Middle frontal gyrus (tissue), 1 donor: Measurements from ENCODE around the gene GAGE10.
"Not testable (repeated sequence)": the region's sequence is repeated elsewhere in the genome, so short reads cannot be mapped to it uniquely, and the experiment has no call there.

Source experiments
- DNase-seq: peaks from one replicate; pipeline ENCODE4 v3.0.0-alpha.2; 2015; ENCODE audit warnings: low spot score; ENCODE audit errors: extremely low spot score

GAGE10 gene

GRCh38 chrX:49322266-49322665, 18.8 kb downstream of the GAGE10 start:
- not testable (repeated sequence) for DNase-seq

DNA sequence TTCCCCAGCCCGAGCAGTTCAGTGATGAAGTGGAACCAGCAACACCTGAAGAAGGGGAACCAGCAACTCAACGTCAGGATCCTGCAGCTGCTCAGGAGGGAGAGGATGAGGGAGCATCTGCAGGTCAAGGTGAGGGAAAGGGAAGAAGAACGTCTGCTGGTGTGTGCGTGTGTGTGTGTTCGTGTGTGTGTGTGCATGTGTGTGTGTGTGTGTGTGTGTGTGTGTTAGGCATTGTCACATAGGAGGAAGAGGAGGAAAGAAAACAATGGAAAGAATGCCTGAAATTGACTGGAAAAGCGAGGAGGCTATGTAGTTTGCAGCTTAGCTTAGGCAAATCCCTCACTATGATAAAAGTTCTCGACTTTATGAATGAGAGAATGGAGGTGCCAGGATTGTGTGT, 20.3 kb downstream of the GAGE10 start:
- not testable (repeated sequence) for DNase-seq

DNA sequence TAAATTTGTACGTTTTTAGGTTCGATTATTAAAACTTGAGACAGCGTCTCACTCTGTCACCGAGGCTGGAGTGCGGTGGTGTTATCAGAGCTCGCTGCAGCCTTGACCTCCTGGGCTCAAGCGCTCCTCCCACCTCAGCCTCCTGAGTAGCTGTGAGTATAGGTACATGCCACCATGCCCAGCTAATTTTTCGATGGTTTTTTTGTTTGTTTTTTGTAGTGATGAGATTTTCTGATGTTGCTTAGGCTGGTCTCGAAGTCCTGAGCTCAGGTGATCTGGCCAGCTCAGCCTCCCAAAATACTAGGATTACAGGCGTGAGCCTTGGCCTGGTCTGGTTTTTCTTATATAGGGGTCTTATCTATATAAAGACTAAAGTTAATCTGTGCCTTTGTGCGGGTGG, 27.0 kb downstream of the GAGE10 start:
- not testable (repeated sequence) for DNase-seq

DNA sequence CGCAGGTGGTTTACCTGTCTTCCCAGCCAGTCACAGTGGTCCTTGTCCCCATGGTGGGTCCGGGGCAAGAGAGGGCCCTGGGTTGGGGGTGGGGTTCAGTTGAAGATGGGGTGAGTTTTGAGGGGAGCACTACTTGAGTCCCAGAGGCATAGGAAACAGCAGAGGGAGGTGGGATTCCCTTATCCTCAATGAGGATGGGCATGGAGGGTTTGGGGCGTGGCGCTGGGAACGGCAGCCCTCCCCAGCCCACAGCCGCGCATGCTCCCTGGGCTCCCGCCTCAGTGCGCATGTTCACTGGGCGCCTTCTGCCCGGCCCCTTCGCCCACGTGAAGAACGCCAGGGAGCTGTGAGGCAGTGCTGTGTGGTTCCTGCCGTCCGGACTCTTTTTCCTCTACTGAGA, 27.8 kb downstream of the GAGE10 start, which contains the start of gene GAGE13:
GAGE13 (plus strand) TSS at position 301 of the 400 bp plus-strand sequence. CDS start 1,156 bp downstream, outside the sequence.
- DNase-seq, result not testable (repeated sequence)

DNA sequence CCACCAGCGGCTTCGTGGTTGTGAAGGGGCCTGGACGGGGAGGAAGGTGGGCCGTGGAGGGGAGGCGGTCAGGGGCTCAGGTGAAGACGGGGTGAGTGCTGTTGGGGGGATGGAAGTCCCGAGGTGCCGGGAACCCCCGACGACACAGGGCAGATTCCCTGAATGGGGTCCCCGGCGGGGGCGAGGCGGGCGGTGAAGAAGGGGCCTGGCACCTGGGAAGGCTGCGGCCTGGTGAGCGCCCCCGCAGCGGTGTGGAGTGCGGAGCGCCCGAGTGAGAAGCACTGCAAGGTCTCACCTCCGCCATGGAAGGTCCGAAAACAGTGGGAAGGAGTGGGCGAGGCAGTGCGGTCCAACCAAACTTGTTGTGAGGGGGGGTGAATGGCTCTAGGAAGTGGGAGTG, 28.4 kb downstream of the GAGE10 start:
- DNase-seq, result not testable (repeated sequence)

- DNase-seq, result not testable (repeated sequence)
These were observed 38.0 kb downstream of the GAGE10 start for GRCh38 chrX:49341449-49341848.

GRCh38 chrX:49344496-49345175, 41.2 kb downstream of the GAGE10 start:
- DNase-seq, result not testable (repeated sequence)

DNA sequence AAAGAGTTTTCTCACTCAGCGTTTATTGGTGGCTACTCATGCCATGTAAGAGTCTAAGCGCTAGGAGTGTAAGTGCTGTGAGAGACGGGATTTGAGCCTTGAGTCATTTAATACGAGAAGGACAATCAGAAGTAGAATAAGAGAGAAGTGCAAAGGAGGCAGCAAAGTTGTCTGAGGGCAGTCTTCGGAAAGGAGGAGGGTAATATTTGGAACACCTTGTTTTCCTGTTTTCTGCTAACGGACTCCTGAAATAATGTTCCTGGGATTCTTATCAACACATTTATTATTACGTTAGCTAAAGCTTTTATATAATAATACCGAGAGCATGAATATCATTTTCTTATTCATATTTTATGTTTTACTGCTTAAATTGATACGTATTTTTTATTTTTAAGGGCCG, 42.0 kb downstream of the GAGE10 start:
- DNase-seq, result not testable (repeated sequence)

GRCh38 chrX:49346150-49346549, 42.7 kb downstream of the GAGE10 start:
- not testable (repeated sequence) for DNase-seq
